Activated T-cell treated with anti-CD3 and anti-CD28 coated beads, Interleukin-2, amount 50 U/mL, for 4 hours (primary cell): Measurements from ENCODE around the gene PRSS53. TPM values are rescaled to one million over a fixed set of nuclear protein-coding genes. Genes with fewer than 3 reads are reported as not detected.

ENCODE experiments used
- ATAC-seq, 2 donors: fragments of 200-7000 bp; cut with Tn5 transposase; one replicate each; pipeline ENCODE4 v1.10.0; 2021
- DNase-seq: peaks from one replicate; pipeline ENCODE4 v3.0.0-alpha.2; 2020
- H3K27me3 Mint-ChIP-seq: one replicate; pipeline ENCODE4 v1.8.0; 2021; ENCODE audit warnings: low read depth, mixed read lengths
- H3K36me3 Mint-ChIP-seq: one replicate; pipeline ENCODE4 v1.8.0; 2022; ENCODE audit warnings: mixed read lengths; ENCODE audit not compliant: insufficient read depth
- H3K4me1 Mint-ChIP-seq: one replicate; pipeline ENCODE4 v1.8.0; 2021; ENCODE audit warnings: low read depth, mixed read lengths
- H3K4me3 Mint-ChIP-seq: one replicate; pipeline ENCODE4 v1.8.0; 2021; ENCODE audit warnings: mild to moderate bottlenecking, moderate library complexity, mixed read lengths
- H3K9me3 Mint-ChIP-seq: one replicate; pipeline ENCODE4 v1.8.0; 2021; ENCODE audit warnings: mixed read lengths
- total RNA-seq, 3 donors: library from RNA; stranded (reverse); gene quantifications; one replicate each; pipeline ENCODE4 v1.2.1, GENCODE V29; 2021

The PRSS53 gene
- total RNA-seq, 3 donors from 2014 or later = 4.6 to 5.6 (median 4.9) TPM

DNA sequence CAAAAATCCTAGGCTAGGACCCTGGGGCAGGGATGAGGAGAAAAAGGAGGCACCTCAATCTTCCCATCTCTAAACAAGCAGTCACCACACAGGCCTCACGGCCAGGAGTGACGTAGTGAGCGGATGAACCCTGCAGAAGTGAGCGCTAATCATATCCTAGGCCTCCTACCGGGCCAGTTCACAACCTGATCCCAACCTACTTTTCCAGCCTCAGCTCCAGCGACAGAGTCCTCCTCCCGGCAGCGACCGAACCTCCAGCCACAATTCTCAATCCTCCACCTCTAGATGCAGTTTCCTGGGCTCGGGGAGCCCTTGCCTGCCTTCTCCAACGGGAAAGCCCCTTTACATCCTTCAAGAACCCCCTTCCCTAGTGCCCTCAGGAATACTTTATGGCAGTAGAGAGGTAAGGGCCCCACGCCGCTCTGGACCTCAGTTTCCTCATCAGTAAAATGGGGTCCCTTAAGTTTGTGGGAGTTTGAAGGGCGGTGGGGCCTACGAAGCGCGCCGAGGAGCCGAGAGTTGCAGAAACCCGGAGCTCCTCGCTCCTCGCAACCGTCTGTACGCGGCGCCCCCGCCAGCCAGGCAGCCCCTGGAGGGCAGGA is 16.1 kb downstream of the PRSS53 start:
- Mint-ChIP-seq H3K4me1 (peaks cover 35% of the 10 kb centered on the region), H3K36me3 (peaks cover 6% of the 10 kb centered on the region), H3K27me3 (no peaks in the 10 kb centered on the region), H3K4me3 (peak overlapping the region; percentile 98), H3K9me3 (no peaks in the 10 kb centered on the region)
- ATAC-seq = peak in 1 of 2 donors; percentile 1
- DNase-seq = no peak

DNA sequence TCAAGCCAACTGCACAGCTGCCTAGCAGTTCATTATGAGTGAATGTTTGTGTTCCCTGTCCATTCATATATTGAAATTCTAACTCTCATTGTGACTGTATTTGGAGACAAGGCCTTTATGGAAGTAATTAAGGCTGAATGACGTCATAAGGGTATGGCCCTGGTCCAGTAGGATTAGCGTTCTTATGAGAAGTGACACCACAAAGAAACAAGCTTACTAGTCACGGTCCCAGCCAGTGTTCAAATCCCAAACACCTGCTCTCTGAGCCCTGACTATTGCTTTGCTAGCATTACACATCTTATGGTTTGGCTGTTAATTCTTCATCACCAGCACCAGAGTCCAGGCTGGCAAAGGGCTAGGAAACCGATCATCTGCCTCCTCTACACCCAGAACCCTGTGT is 16.9 kb downstream of the PRSS53 start:
- ATAC-seq (no peak), DNase-seq (no peak)
- peaks cover 35% of the 10 kb centered on the region for H3K4me1 Mint-ChIP-seq
- peak overlapping the region; percentile 98 for H3K4me3 Mint-ChIP-seq
- H3K27me3 Mint-ChIP-seq = no peaks in the 10 kb centered on the region
- no peaks in the 10 kb centered on the region for H3K9me3 Mint-ChIP-seq
- H3K36me3 Mint-ChIP-seq = peaks cover 2% of the 10 kb centered on the region

- ATAC-seq = no peak
- H3K4me1 Mint-ChIP-seq = peaks cover 49% of the 10 kb centered on the region
Observed at GRCh38 chr16:31067342-31067741, 21.4 kb downstream of the PRSS53 start.

GRCh38 chr16:31064882-31065461 is 23.8 kb downstream of the PRSS53 start:
- Mint-ChIP-seq H3K36me3 (peaks cover 12% of the 10 kb centered on the region), H3K4me1 (peaks cover 40% of the 10 kb centered on the region), H3K27me3 (no peaks in the 10 kb centered on the region), H3K9me3 (no peaks in the 10 kb centered on the region), H3K4me3 (peak overlapping the region; percentile 59)
- ATAC-seq = no peak
- DNase-seq = no peak

More at GRCh38 chr16:31067342-31067741, 21.4 kb downstream of the PRSS53 start:
- no peak for DNase-seq
- no peaks in the 10 kb centered on the region for H3K27me3 Mint-ChIP-seq
- no peaks in the 10 kb centered on the region for H3K9me3 Mint-ChIP-seq
- H3K36me3 Mint-ChIP-seq = peaks cover 5% of the 10 kb centered on the region
- no peak overlapping the region for H3K4me3 Mint-ChIP-seq

DNA sequence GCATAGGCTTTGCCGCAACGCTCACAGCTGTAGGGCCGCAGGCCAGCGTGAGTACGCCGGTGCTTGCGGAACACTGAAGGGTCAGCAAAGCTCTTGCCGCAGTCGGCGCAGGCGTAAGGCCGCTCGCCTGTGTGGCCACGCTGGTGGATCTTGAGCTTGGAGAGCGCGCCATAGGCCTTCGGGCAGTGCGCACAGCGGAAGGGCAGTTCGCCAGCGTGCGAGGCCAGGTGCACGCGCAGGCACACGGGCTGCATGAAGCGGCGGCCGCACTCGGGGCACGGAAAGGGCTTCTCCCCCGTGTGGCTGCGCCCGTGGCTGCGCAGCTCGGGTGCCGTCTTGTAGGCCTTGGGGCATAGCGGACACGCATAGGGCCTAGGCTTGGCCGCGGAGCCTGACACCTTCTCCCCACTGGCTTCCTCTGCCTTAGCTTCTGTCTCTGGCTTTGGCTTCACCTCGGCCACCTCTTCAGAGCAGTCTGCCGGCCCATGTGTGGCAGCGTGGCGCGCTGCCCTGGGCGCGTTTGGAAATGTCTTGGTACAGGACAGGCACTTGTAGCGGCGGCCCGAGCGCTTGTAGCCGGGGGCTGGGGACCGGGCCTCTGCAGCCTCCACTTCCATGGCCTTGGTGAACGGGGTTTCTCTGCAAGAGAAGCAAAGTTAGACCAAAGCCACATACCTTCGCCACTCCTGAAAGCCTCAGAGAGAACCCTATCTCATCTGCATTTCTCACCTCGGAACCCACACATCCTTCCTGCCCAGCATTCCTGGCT is 24.7 kb downstream of the PRSS53 start:
- Mint-ChIP-seq H3K4me3 (peak overlapping the region; percentile 59), H3K4me1 (peaks cover 36% of the 10 kb centered on the region)
- peak; percentile 40 to 44 for ATAC-seq

DNA sequence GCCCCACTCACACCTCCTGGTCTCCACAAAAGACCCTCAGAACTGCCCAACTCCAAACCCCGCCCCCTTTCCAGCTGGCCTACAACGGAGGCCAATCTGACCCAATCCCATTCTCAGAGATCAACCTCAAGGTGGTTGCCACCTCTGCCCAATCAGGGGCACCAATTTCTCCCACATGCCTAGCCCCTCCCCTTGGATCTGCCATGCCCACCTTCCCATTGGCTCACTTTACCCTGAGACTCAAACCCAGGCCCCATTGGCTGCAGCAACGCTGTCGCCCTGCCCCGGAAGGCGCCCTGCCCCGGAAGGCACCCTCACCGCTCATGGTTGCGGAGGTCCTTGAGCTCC is 25.3 kb downstream of the PRSS53 start:
- H3K4me3 Mint-ChIP-seq = no peak overlapping the region
- no peaks in the 10 kb centered on the region for H3K9me3 Mint-ChIP-seq
- H3K27me3 Mint-ChIP-seq = no peaks in the 10 kb centered on the region
- ATAC-seq (peak in 1 of 2 donors; percentile 10), DNase-seq (no peak)
- peaks cover 16% of the 10 kb centered on the region for H3K36me3 Mint-ChIP-seq
- peaks cover 35% of the 10 kb centered on the region for H3K4me1 Mint-ChIP-seq

More for the DNA sequence above, 24.7 kb downstream of the PRSS53 start:
- H3K36me3 Mint-ChIP-seq = peaks cover 16% of the 10 kb centered on the region
- DNase-seq = no peak
- H3K27me3 Mint-ChIP-seq = no peaks in the 10 kb centered on the region
- H3K9me3 Mint-ChIP-seq = no peaks in the 10 kb centered on the region

GRCh38 chr16:31061813-31062440 is 26.8 kb downstream of the PRSS53 start:
- no peak for ATAC-seq
- H3K9me3 Mint-ChIP-seq = no peaks in the 10 kb centered on the region
- H3K27me3 Mint-ChIP-seq = no peaks in the 10 kb centered on the region
- DNase-seq = no peak
- H3K36me3 Mint-ChIP-seq = peaks cover 16% of the 10 kb centered on the region
- peaks cover 35% of the 10 kb centered on the region for H3K4me1 Mint-ChIP-seq
- H3K4me3 Mint-ChIP-seq = no peak overlapping the region

DNA sequence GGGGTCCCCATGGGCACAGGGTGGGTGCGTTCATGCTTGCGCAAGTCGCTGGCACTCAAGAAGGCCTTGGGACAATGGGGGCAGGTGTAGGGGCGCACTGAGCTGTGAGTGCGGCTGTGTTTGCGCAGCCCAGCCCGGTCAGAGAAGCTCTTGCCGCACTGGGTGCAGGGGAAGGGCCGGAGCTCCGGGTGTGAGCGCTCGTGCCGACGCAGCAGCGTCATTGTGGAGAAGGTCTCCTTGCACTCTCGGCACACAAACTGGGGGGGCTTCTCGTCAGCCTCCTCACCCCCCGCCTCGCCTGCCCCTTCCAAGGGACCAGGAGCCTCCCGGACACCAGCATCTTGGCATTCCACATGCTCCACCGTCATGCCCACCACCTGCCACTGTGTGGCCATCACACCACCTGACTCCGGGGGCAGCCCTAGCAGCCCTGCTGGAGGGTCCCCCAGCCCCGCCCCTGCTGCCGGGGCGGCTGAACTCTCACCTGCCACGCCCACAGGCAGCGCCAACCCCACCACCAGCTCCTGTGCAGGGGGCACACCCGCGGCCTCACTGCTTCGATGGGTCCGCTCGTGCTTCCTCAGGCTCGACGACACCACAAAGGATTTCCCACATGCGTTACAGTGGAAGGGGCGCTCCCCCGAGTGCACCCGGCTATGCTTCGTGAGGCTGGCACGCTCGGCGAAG is 27.5 kb downstream of the PRSS53 start:
- Mint-ChIP-seq H3K9me3 (no peaks in the 10 kb centered on the region), H3K4me1 (peaks cover 31% of the 10 kb centered on the region), H3K27me3 (no peaks in the 10 kb centered on the region), H3K36me3 (peaks cover 16% of the 10 kb centered on the region), H3K4me3 (no peak overlapping the region)
- DNase-seq (no peak), ATAC-seq (no peak)

GRCh38 chr16:31055613-31056012 is 33.1 kb downstream of the PRSS53 start:
- no peak overlapping the region for H3K4me3 Mint-ChIP-seq
- H3K4me1 Mint-ChIP-seq = no peaks in the 10 kb centered on the region
- H3K27me3 Mint-ChIP-seq = no peaks in the 10 kb centered on the region
- peaks cover 9% of the 10 kb centered on the region for H3K36me3 Mint-ChIP-seq
- no peaks in the 10 kb centered on the region for H3K9me3 Mint-ChIP-seq
- ATAC-seq (no peak), DNase-seq (no peak)

GRCh38 chr16:31052114-31052513 is 36.6 kb downstream of the PRSS53 start:
- H3K9me3 Mint-ChIP-seq = no peaks in the 10 kb centered on the region
- no peaks in the 10 kb centered on the region for H3K4me1 Mint-ChIP-seq
- no peaks in the 10 kb centered on the region for H3K36me3 Mint-ChIP-seq
- ATAC-seq (peak in 1 of 2 donors; percentile 55), DNase-seq (no peak)
- H3K4me3 Mint-ChIP-seq = no peak overlapping the region
- no peaks in the 10 kb centered on the region for H3K27me3 Mint-ChIP-seq

DNA sequence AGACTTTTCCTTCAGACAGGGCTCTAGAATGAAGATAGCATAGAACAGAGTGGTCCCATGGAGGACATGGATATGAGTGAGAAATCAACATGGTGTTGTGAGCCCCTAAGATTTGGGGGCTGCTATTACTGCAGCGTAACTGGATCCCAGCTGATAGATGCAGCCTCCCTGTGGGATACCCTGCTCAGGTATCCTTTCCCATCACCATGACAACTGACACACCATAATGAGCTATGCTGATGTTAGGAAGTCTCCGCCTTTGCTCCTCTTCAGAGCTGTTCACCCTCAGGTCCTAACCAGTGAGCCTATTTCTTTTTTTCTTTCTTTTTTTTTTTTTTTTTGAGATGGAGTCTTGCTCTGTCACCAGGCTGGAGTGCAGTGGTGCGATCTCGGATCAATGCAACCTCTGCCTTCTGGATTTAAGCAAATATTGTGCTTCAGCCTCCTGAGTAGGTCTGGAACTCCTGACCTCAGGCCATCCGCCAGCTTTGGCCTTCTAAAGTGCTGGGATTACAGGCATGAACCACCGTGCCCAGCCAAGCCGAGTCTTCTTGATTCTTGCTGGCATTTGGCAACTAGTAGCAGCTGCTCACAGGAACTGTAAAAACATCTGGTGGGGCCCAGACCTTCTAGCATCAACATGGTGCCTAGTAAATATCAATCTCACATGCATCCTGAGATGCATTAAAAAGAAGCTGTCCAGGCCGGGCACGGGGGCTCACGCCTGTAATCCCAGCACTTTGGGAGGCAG is 38.3 kb downstream of the PRSS53 start:
- DNase-seq (no peak), ATAC-seq (no peak)
- H3K9me3 Mint-ChIP-seq = no peaks in the 10 kb centered on the region
- no peak overlapping the region for H3K4me3 Mint-ChIP-seq
- H3K36me3 Mint-ChIP-seq = no peaks in the 10 kb centered on the region
- no peaks in the 10 kb centered on the region for H3K27me3 Mint-ChIP-seq
- no peaks in the 10 kb centered on the region for H3K4me1 Mint-ChIP-seq

DNA sequence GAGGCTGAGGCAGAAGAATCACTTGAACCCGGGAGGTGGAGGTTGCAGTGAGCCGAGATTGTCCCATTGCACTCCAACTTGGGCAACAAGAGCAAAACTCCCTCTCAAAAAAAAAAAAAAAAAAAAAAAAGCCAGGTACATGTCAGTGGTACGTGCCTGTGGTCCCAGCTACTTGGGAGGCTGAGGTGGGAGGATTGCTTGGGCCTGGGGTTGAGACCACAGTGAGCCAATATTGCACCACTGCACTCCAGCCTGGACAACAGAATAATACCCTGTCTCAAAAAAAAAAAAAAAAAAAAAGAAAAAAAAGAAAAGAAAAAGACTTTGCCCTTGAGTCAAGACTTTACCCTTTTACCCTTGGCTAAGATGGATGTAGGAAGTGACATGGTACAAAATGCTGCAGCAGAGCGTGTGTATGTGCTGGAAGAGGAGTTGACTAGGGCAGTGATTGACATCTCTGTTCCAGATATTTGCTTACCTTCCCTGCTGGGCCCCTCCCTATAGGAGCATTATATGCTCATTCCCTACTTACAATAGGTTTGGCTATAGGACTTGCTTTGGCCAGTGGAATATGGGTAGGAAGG is 44.8 kb downstream of the PRSS53 start:
- Mint-ChIP-seq H3K9me3 (no peaks in the 10 kb centered on the region), H3K36me3 (peaks cover 11% of the 10 kb centered on the region), H3K4me3 (no peak overlapping the region), H3K27me3 (no peaks in the 10 kb centered on the region), H3K4me1 (no peaks in the 10 kb centered on the region)
- ATAC-seq (no peak), DNase-seq (no peak)

- no peak overlapping the region for H3K4me3 Mint-ChIP-seq
- no peaks in the 10 kb centered on the region for H3K27me3 Mint-ChIP-seq
- H3K4me1 Mint-ChIP-seq = no peaks in the 10 kb centered on the region
- ATAC-seq (no peak), DNase-seq (no peak)
- H3K9me3 Mint-ChIP-seq = no peaks in the 10 kb centered on the region
- peaks cover 17% of the 10 kb centered on the region for H3K36me3 Mint-ChIP-seq
Observed at GRCh38 chr16:31043352-31043751, 45.4 kb downstream of the PRSS53 start.
